ENCODE measurements around the gene IWS1.

DNA sequence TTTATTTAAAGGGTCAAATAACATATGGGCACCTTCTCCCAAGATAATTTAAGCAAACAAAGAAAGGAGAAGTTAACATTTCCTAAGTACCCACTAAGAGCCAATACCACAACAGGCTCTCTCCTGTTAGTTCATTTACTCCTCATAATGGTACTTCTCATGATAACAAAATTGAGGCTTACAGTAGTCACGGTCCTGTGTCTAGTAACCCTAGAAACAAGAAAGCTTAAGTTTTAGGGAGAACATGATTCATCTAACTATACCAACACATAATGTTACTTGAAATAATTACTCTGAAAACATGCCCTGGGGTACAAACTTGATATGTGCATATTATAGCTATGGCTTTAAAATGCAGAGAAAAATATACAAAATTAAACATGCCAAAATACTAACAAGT is 19.8 kb downstream of the IWS1 start:
- no peak for TF ChIP-seq JUND (IDR thresholded peaks at IDR 0.05)
- no peak for TF ChIP-seq SIN3A (IDR thresholded peaks at IDR 0.05; ENCODE audit: low read depth)
- no peak for TF ChIP-seq POLR2A (IDR thresholded peaks at IDR 0.05; ENCODE audit: borderline replicate concordance, extremely low read depth, insufficient read depth, insufficient read length)
- TF ChIP-seq EZH2 (IDR thresholded peaks at IDR 0.05): no peak
- no peak for TF ChIP-seq CTCF (IDR thresholded peaks at IDR 0.05 in 2 of 3, conservative IDR thresholded peaks at IDR 0.05 in 1 of 3; ENCODE audit: borderline replicate concordance in 1 of 3, insufficient read depth in 1 of 3, low read depth in 2 of 3, low read length in 2 of 3)

All from HCT116 (cell line).